Uterine smooth muscle cell (primary cell): Measurements from ENCODE around the gene SPEF1. TPM values are rescaled to one million over a fixed set of nuclear protein-coding genes. Genes with fewer than 3 reads are reported as not detected.

Experiments
- total RNA-seq: library from RNA; depleted of rRNA; stranded (reverse); fragments of >200 nt; gene quantifications from 2 replicates; pipeline ENCODE4 v1.2.3, GENCODE V29; 2014

The SPEF1 gene
- total RNA-seq, result 0.22 and 0.25 TPM in 2 replicates

DNA sequence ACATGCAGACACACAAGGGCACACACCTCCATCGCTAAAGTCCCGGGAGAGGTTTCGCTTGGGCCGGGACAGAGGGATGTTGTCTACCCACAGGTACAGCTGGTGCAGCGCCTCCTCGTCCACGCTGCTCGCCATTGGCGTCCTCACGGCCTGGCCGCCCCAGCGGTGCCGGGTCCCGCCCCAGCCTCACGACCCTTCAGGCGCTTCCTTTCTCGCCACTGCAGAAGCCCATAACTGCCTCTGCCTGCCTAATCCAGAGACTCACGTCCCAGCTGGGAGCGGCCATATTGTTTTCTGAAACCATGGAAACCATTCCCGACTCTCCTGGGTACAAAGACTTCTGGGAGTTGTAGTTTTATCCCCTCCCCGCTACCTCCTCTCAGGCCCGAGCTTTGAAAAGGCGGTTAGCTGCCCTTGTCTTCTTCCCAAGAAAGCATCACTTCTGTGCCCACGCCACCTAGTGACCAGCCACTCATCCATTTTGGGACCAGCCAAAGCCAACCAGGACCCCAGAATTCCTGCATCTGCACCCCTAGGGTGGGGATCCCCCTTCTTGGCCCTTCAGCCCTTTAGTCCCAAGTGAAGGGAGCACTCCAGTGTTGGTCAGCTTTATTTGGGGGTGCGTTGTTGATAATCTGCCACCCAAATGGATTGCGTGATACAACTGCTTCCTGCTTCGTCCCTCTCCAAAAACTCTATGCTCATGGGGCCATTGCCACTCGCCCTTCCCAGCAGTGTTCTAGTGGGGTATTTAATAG, at the start of gene SPEF1:
Gene SPEF1, minus strand, starts transcription at position 296 of the 758 bp plus-strand sequence. Its CDS starts 161 bp downstream, at position 135.

DNA sequence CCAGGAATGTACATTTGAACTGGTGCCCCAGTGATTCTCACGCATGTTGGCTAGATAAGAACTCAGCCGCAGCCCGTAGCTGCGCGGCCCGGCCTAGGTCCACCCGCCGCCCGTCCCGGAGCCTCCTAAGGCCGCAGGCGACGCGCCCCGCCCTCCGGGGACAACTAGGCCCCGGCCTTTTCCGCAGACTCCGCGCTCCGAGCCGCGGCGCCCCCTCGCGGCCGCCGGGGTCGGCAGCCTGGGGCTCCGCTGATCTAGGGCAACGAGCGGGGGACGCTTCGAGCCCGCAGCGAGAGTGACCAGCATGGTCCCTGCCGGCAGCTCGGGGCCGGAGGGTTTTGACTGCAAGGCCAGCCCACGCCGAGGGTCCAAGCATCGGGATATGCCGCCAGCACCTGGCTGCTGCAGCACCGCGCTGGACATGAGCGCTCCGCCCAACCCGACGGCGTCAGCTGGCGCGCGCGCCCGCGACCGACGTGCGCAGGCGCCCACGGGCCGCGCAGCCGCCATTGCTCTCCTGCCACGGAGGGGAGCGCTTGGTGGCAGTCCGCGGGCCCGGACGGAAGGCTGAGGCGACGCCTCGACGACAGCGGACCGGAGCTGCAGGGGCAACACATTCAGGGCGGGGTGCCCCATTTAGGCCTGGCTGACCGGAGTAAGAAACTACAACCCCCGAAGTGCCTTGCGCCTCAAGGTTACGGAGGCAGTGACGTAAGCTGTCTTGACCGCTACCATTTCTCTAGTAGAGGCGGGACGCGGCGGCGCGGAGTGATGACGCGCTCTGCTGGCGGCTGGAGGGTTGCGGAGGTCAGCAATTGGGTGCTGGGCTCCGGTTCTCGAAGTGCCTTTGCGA, 39.0 kb upstream of the SPEF1 start, which contains the start of gene AP5S1:
Gene AP5S1, plus strand, starts transcription at position 500 of the 853 bp plus-strand sequence. CDS start 1,571 bp downstream, outside the sequence.

GRCh38 chr20:3795511-3796468, 14.5 kb upstream of the SPEF1 start, which contains the start of gene CDC25B:
CDC25B (plus strand) TSS chr20:3796310; CDS start chr20:3796532, 222 bp downstream.

GRCh38 chr20:3786665-3787323, 5.5 kb upstream of the SPEF1 start, which contains the start of gene CENPB:
CENPB (minus strand) TSS chr20:3786740; CDS start chr20:3786483, 257 bp downstream.

DNA sequence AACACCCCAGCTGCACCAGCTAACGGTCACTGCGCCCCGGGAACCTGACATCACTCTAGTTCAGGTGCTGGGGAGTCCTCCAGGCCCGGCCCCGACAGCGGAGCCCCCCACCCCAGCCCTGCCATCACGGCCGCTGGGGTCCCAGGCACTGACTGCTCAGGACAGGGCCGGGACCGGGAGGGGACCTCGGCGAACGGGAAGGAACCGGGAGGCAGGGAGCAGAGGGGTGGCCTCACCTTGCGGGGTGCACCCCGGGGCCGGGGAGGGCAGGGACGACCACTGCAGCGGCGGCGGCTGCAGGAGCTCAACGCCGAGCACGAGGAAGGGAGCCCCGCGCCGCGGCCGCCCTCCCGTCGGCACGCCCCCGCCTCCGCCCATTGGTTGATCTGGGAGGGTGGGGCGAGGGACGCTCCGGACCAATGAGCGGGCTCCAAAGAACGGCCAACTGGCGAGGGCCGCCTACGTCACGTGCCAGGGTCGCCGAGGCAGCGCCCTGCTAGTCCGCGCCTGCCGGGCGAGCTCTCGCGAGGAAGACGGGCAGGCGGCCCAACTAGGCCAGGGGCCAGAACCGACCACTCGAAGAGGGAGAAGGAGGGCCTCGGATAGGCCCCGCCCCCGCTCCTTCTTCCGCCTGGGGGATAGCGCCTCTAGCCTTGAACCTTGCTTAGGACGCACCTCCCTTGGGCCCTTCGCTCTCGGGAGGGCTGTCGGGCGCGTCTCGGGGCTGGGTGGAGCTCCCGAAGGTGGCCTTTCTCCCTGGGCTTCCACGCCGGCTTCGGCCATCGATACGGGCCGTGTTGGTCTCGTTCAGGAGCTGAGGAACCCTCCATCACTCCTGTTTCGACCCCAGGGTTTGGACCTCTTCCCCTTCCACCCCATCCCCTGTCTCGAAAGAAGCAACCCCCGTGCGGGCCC, 13.6 kb downstream of the SPEF1 start, which contains the start of gene ADISSP:
Gene ADISSP, minus strand, starts transcription at position 327 of the 915 bp plus-strand sequence. CDS start 7,653 bp downstream, outside the sequence.

GRCh38 chr20:3732327-3733118, 48.7 kb downstream of the SPEF1 start, which contains the start of gene HSPA12B:
HSPA12B (plus strand) TSS chr20:3732685; CDS start chr20:3738675, 5,990 bp downstream.

Other genes with a start within 250 kb of the SPEF1 start
- gene GFRA4, start 118.0 kb downstream of the SPEF1 start, total RNA-seq, result not detected in 2 replicates
- 57.5 and 87.5 TPM in 2 replicates for gene ADAM33, start 99.4 kb downstream of the SPEF1 start, total RNA-seq
- gene SIGLEC1, start 68.8 kb downstream of the SPEF1 start, total RNA-seq, result not detected in 2 replicates
- gene HSPA12B, start 48.8 kb downstream of the SPEF1 start, total RNA-seq, result 0.11 and 0.12 TPM in 2 replicates
- 29.6 and 39.6 TPM in 2 replicates for gene ADISSP, start 13.7 kb downstream of the SPEF1 start, total RNA-seq
- 121 and 150 TPM in 2 replicates for gene CENPB, start 5.3 kb upstream of the SPEF1 start, total RNA-seq
- 18.9 and 30.5 TPM in 2 replicates for gene CDC25B, start 14.9 kb upstream of the SPEF1 start, total RNA-seq
- gene AP5S1, start 39.1 kb upstream of the SPEF1 start, total RNA-seq, result 16.7 and 23.1 TPM in 2 replicates
- gene MAVS, start 65.4 kb upstream of the SPEF1 start, total RNA-seq, result 16.0 and 16.1 TPM in 2 replicates
- gene PANK2, start 107.9 kb upstream of the SPEF1 start, total RNA-seq, result 59.2 and 68.6 TPM in 2 replicates
- 14.2 and 17.4 TPM in 2 replicates for gene RNF24, start 234.1 kb upstream of the SPEF1 start, total RNA-seq